Caco-2 (cell line): ENCODE measurements around the gene MAST4. TPM values are rescaled to one million over a fixed set of nuclear protein-coding genes. Genes with fewer than 3 reads are reported as not detected.

Experiments used
- BruUV-seq: library from RNA; stranded (reverse); fragments of 400-500 nt; replicated peaks from 2 replicates; lab custom pipeline; 2021; lab: Mats Ljungman, UMichigan
- CTCF ChIA-PET: fragments of 300-600 bp; sonication (Branson Sonifier 250); formaldehyde crosslinking; loops from one replicate; lab custom pipeline; 2022; ENCODE audit warnings: antibody characterized with exemption; lab: Charles Lee
- POLR2A ChIA-PET: fragments of 300-600 bp; sonication (Branson Sonifier 250); formaldehyde crosslinking; loops from one replicate; lab custom pipeline; 2022; ENCODE audit warnings: antibody characterized with exemption; lab: Charles Lee
- DNase-seq, 2 experiments: peaks; one replicate each; pipeline versions ENCODE4 v3.0.0 to v3.0.0-alpha.2; 2020 to 2022
- H3K27me3 ChIP-seq: replicated peaks from 2 replicates; pipeline ENCODE4 v1.6.0; 2011; ENCODE audit warnings: low read length; ENCODE audit not compliant: control insufficient read depth, insufficient read depth
- H3K36me3 ChIP-seq: 2 replicates; pipeline ENCODE4 v1.5.1; 2011; ENCODE audit warnings: low read length; ENCODE audit not compliant: control insufficient read depth, insufficient read depth
- H3K4me1 ChIP-seq: fragments of 250-450 bp; sonication (Bioruptor Pico); 2 replicates; pipeline ENCODE4 v1.5.1; 2020; ENCODE audit warnings: mild to moderate bottlenecking
- H3K4me3 ChIP-seq: 2 replicates; pipeline ENCODE4 v1.5.1; 2011; ENCODE audit warnings: low read depth, mild to moderate bottlenecking, control low read depth, low read length
- H3K9me3 ChIP-seq: fragments of 250-450 bp; sonication (Bioruptor Pico); 2 replicates; pipeline ENCODE4 v1.5.1; 2020; ENCODE audit warnings: mild to moderate bottlenecking, moderate library complexity
- H3K27ac Mint-ChIP-seq: one replicate; pipeline ENCODE4 v1.8.0; 2022; ENCODE audit warnings: mixed read lengths; ENCODE audit not compliant: unreplicated experiment
- H3K27me3 Mint-ChIP-seq: one replicate; pipeline ENCODE4 v1.8.0; 2022; ENCODE audit warnings: mixed read lengths; ENCODE audit not compliant: insufficient read depth, unreplicated experiment
- H3K36me3 Mint-ChIP-seq: one replicate; pipeline ENCODE4 v1.8.0; 2022; ENCODE audit warnings: mild to moderate bottlenecking, mixed read lengths; ENCODE audit not compliant: insufficient read depth, unreplicated experiment
- H3K4me1 Mint-ChIP-seq: one replicate; pipeline ENCODE4 v1.8.0; 2022; ENCODE audit warnings: low read depth, mixed read lengths; ENCODE audit not compliant: unreplicated experiment
- H3K4me3 Mint-ChIP-seq: one replicate; pipeline ENCODE4 v1.8.0; 2022; ENCODE audit warnings: mild to moderate bottlenecking, moderate library complexity, mixed read lengths; ENCODE audit not compliant: unreplicated experiment
- H3K9me3 Mint-ChIP-seq: one replicate; pipeline ENCODE4 v1.8.0; 2022; ENCODE audit warnings: mixed read lengths; ENCODE audit not compliant: unreplicated experiment
- intact Hi-C: fragments of 100-400 bp; cut with micrococcal nuclease; formaldehyde crosslinking; loops from one replicate; pipeline ENCODE4 v1.10.0; 2022; ENCODE audit not compliant: unreplicated experiment
- total RNA-seq: library from RNA; stranded (reverse); gene quantifications from 2 replicates; pipeline ENCODE4 v1.2.3, GENCODE V29; 2022
- TF ChIP-seq, protein P1 (sequence below), 2 experiments: fragments of 200-600 bp in 1 of 2; IDR thresholded peaks; 1 replicate in 1 of 2; 2 replicates in 1 of 2; pipeline versions ENCODE4 v1.5.1 to v1.8.0; 2011 to 2022; ENCODE audit warnings: antibody characterized with exemption in 1 of 2, control low read depth in 1 of 2, inconsistent platforms in 1 of 2, low read depth in 1 of 2, low read length in 1 of 2, mild to moderate bottlenecking in 1 of 2, moderate library complexity in 1 of 2; ENCODE audit not compliant: insufficient read depth in 1 of 2, severe bottlenecking in 1 of 2, unreplicated experiment in 1 of 2

Gene MAST4
- total RNA-seq, 1 experiment from 2014 or later, result 17.8 TPM

DNA sequence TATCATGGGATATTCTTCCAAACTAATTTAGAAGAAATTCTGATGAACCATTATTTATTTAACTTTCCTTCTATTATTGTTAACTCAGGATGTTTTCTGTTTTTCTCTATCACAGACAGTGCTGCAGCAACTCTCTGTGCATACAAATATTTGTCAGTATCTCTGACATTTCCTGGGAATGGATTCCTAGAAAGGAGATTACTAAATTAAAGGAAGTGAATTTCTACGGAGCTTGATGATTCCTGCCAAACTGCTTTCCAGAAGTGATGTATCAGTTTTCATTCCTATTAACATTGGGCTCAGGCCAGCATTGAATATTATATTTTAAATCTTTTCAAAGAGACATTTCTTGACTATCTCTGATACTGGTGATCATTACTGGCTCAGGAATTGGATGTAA, 26.0 kb upstream of the MAST4 start:
- no peaks in the 10 kb centered on the region for H3K4me1 Mint-ChIP-seq
- TF ChIP-seq, protein P1, sequence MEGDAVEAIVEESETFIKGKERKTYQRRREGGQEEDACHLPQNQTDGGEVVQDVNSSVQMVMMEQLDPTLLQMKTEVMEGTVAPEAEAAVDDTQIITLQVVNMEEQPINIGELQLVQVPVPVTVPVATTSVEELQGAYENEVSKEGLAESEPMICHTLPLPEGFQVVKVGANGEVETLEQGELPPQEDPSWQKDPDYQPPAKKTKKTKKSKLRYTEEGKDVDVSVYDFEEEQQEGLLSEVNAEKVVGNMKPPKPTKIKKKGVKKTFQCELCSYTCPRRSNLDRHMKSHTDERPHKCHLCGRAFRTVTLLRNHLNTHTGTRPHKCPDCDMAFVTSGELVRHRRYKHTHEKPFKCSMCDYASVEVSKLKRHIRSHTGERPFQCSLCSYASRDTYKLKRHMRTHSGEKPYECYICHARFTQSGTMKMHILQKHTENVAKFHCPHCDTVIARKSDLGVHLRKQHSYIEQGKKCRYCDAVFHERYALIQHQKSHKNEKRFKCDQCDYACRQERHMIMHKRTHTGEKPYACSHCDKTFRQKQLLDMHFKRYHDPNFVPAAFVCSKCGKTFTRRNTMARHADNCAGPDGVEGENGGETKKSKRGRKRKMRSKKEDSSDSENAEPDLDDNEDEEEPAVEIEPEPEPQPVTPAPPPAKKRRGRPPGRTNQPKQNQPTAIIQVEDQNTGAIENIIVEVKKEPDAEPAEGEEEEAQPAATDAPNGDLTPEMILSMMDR (IDR thresholded peaks at IDR 0.05; ENCODE audit: insufficient read depth in 1 of 2, low read depth in 1 of 2, low read length in 1 of 2, severe bottlenecking in 1 of 2, unreplicated experiment in 1 of 2), result no peak
- no peaks in the 10 kb centered on the region for H3K9me3 ChIP-seq
- BruUV-seq, result no TSS peak
- no peak overlapping the region for H3K27ac Mint-ChIP-seq
- H3K36me3 ChIP-seq, result no peaks in the 10 kb centered on the region
- no peak overlapping the region for H3K4me3 ChIP-seq
- H3K9me3 Mint-ChIP-seq, result no peaks in the 10 kb centered on the region
- ChIA-PET CTCF (no interaction called here), POLR2A (no interaction called here)
- no peaks in the 10 kb centered on the region for H3K36me3 Mint-ChIP-seq
- no peaks in the 10 kb centered on the region for H3K27me3 ChIP-seq
- peaks cover 33% of the 10 kb centered on the region for H3K27me3 Mint-ChIP-seq
- H3K4me3 Mint-ChIP-seq, result no peak overlapping the region
- DNase-seq, result no peak
- intact Hi-C loops, result no loop called here
- H3K4me1 ChIP-seq, result no peaks in the 10 kb centered on the region

DNA sequence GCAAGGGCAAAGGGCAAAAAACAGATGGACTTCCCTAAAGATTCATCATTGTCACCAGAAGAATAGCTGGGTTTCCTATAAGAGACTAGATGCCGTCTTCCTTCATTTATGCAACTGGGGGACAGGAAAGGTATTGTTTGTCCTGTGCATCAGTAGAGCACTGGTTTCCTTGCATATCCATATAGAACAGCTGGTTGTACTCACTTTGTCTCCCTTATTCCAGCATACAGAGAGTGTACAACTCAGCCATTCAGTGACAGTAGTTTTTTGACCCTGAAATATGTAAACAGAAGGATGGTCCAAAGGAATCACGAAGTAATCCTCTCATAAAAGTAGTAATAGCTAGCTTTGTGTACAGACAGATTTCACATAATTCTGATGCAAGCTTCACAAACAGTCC, 22.5 kb upstream of the MAST4 start:
- no peak overlapping the region for H3K27ac Mint-ChIP-seq

DNA sequence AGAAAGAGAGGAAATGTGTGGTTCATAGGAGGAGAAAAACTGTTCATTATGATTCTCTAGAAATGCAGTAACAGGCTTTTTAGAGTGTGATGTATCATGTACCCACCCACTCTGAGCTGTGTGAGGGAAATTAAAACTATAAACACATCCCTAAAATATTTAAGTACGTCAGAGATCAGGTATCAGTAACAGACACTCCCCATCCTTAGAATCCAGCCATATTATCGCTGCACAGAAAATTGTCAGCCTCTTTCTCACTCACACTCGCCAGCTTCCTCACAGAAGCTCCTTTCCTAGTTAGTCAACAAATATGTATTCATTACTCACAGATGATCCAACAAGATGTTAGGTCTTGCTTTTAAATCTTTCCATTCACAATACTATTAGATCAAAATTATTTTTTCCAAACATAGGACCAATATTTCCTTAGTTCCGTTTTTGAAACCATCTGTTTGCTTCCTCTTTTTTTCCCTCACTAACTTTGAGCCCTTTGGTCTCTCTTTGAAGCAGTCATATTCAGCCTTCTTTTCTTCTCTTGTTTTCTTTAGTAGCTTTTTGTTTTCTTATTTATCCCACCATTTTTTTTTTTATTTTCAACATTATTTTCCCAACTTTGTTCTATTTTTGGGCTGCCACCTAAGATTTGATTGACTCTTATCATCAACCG, 13.6 kb upstream of the MAST4 start:
- TF ChIP-seq, protein P1 (IDR thresholded peaks at IDR 0.05; ENCODE audit: insufficient read depth in 1 of 2, low read depth in 1 of 2, low read length in 1 of 2, severe bottlenecking in 1 of 2, unreplicated experiment in 1 of 2), result no peak
- Histone ChIP-seq H3K27me3 (no peaks in the 10 kb centered on the region), H3K4me3 (no peak overlapping the region), H3K4me1 (no peaks in the 10 kb centered on the region), H3K36me3 (no peaks in the 10 kb centered on the region), H3K9me3 (no peaks in the 10 kb centered on the region)
- CTCF ChIA-PET, result no interaction called here
- Mint-ChIP-seq H3K4me1 (no peaks in the 10 kb centered on the region), H3K36me3 (no peaks in the 10 kb centered on the region), H3K4me3 (no peak overlapping the region), H3K27me3 (peaks cover 16% of the 10 kb centered on the region), H3K9me3 (no peaks in the 10 kb centered on the region), H3K27ac (no peak overlapping the region)
- POLR2A ChIA-PET, result no interaction called here
- no TSS peak for BruUV-seq
- intact Hi-C loops, result no loop called here
- no peak for DNase-seq

More for the DNA sequence above, 22.5 kb upstream of the MAST4 start:
- POLR2A ChIA-PET, result no interaction called here
- H3K9me3 Mint-ChIP-seq, result no peaks in the 10 kb centered on the region
- intact Hi-C loops, result no loop called here
- CTCF ChIA-PET, result no interaction called here
- Histone ChIP-seq H3K36me3 (no peaks in the 10 kb centered on the region), H3K4me1 (no peaks in the 10 kb centered on the region), H3K9me3 (no peaks in the 10 kb centered on the region), H3K27me3 (no peaks in the 10 kb centered on the region), H3K4me3 (no peak overlapping the region)
- DNase-seq, result no peak
- H3K4me3 Mint-ChIP-seq, result no peak overlapping the region
- no peaks in the 10 kb centered on the region for H3K4me1 Mint-ChIP-seq
- BruUV-seq, result no TSS peak
- peaks cover 30% of the 10 kb centered on the region for H3K27me3 Mint-ChIP-seq
- TF ChIP-seq, protein P1 (IDR thresholded peaks at IDR 0.05; ENCODE audit: insufficient read depth in 1 of 2, low read depth in 1 of 2, low read length in 1 of 2, severe bottlenecking in 1 of 2, unreplicated experiment in 1 of 2), result no peak
- H3K36me3 Mint-ChIP-seq, result no peaks in the 10 kb centered on the region
